ENCODE data around the gene C16orf95.

- TF ChIP-seq CEBPB (IDR thresholded peaks at IDR 0.05) (no peak), ZBTB7A (IDR thresholded peaks at IDR 0.05; ENCODE audit: low read depth) (no peak)
Observed at GRCh38 chr16:87305505-87306391, 11.4 kb downstream of the C16orf95 start.

Data from Ishikawa (cell line).